Right ventricle myocardium inferior (tissue), 1 donor: Measurements from ENCODE around the gene CUEDC2. TPM values are rescaled to one million over a fixed set of nuclear protein-coding genes. Genes with fewer than 3 reads are reported as not detected.
A peak's percentile ranks its signal among the peaks of the same experiment; 100 is the strongest.

Experiments used
- ATAC-seq: fragments of 200-7000 bp; cut with Tn5 transposase; one replicate; pipeline ENCODE4 v1.9.1; 2020; ENCODE audit warnings: mild to moderate bottlenecking, moderate library complexity
- DNase-seq: peaks from one replicate; pipeline ENCODE4 v3.0.0; 2021; ENCODE audit errors: missing footprints
- intact Hi-C: fragments of 100-400 bp; cut with DNase I; formaldehyde crosslinking; loops from one replicate; pipeline ENCODE4 v1.11.0; 2022
- microRNA-seq: library from miRNA; unstranded; fragments of <30 nt; microRNA quantifications from one replicate; pipeline ENCODE4 v1.2.0, GENCODE V29; 2020
- total RNA-seq: library from RNA; stranded (reverse); fragmentation: NEBNext Ultra II Directional; extraction: Animal tissue kit (Norgen Biotek cat#: 25700); gene quantifications from one replicate; pipeline ENCODE4 v1.2.1, GENCODE V29; 2021
- donor health status: DM: no; HTN: yes; CAD: no; lungs with severe emphysema.

CUEDC2 gene
- total RNA-seq, 1 donor from 2014 or later, result 84.5 TPM

DNA sequence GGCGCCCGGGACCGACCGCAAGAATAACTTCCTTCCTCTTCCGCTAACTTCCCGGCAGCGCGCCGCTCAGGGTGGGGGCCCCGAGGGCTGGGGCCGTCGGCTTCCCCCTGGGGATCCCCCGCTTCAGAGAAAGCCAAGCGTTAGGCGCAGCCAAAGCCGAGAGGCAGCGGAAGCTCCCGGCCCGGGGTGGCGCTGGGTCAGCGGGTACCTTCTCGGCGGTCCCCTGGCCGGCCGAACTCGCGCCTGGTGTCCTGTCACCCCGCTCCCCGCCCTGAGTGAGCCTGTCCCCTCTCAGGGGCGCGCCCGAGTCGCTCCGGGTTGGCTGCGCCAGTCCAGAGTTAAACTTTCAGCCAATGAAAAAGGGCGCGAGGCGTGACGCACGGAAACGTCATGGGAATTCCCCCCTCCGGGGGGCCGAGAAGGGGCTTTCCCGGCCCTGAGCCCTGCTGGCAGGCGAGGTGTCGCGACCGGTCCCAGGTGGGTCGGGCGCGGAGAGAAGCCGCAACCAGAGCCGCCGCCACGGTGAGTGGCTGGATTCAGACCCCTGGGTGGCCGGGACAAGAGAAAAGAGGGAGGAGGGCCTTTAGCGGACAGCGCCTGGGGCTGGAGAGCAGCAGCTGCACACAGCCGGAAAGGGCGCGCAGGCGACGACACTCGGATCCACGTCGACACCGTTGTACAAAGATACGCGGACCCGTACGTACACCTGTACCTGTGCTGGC lies 38.1 kb downstream of the CUEDC2 start:
- peak; percentile 98 for DNase-seq
- intact Hi-C loops, result loop anchor here (1.0 to 2.0 kb wide), 4 partner anchors 27 to 242 kb away; partner anchors contain the start of genes FBXL15 and NOLC1
- peak; percentile 94 for ATAC-seq

DNA sequence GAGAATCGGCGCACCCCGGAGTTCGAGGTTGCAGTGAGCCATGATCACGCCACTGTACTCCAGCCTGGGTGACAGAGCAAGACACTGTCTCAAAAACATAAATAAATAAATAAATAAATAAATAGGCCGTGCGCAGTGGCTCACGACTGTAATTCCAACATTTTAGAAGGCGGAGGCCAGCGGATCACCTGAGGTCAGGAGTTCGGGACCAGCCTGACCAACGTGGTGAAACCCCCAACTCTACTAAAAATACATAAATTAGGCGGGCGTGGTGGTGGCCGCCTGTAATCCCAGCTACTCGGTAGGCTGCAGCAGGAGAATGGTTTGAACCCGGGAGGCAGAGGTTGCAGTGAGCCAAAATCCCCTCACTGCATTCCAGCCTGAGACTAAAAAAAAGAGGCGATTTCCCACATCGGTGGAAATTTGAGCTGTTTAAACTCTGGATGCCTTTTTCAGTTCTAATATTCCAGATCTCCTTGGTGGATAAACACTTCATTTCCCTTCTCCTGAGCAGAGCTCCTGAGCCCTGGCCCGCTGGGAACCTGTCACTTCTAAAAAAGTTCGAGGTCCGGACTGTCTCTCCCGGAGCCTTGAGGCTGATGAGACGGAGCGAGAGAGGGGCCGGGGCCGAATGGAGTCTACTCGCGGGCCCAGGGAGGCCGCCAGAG lies 38.8 kb downstream of the CUEDC2 start:
- DNase-seq (no peak), ATAC-seq (no peak)
- intact Hi-C loops, result loop anchor here (1.0 to 2.0 kb wide), 4 partner anchors 27 to 241 kb away; partner anchors contain the start of genes FBXL15 and NOLC1

DNA sequence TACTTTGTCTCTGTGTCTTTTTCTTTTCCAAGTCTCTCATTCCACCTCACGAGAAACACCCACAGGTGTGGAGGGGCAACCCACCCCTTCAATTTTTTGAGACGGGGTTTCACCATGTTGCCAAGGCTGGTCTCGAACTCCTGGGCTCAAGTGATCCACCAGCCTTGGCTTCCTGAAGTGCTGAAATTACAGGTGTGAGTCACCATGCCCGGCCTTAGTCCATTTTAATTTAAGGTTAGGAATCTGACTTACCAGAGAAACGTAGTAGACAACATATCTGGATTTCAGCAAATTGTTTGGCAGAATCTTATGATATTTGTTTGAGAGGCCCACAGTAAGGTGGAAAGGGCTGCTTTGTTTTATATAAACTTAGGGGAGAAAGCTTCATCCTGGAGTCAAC lies 40.1 kb downstream of the CUEDC2 start:
- intact Hi-C loops, result no loop called here
- no peak for DNase-seq
- ATAC-seq, result no peak

DNA sequence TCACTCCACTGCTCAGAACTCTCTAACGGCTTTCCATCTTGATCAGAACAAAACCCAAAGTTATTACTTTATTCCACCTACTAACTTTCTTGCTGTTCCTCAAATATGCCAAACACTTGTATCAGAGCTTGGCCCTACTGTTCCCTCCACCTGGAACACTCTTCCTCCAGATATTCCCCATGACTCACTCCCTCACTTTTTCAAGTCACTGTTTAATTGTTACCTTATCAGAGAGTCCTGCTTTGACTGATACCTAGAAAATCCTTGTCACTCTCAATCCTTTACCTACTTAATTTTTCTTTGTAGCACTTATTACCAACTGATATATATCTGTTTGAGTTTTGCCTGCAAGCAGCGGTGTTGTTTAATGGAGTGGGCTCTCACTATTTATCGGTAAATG lies 42.5 kb downstream of the CUEDC2 start:
- ATAC-seq, result no peak
- intact Hi-C loops, result no loop called here
- no peak for DNase-seq

DNA sequence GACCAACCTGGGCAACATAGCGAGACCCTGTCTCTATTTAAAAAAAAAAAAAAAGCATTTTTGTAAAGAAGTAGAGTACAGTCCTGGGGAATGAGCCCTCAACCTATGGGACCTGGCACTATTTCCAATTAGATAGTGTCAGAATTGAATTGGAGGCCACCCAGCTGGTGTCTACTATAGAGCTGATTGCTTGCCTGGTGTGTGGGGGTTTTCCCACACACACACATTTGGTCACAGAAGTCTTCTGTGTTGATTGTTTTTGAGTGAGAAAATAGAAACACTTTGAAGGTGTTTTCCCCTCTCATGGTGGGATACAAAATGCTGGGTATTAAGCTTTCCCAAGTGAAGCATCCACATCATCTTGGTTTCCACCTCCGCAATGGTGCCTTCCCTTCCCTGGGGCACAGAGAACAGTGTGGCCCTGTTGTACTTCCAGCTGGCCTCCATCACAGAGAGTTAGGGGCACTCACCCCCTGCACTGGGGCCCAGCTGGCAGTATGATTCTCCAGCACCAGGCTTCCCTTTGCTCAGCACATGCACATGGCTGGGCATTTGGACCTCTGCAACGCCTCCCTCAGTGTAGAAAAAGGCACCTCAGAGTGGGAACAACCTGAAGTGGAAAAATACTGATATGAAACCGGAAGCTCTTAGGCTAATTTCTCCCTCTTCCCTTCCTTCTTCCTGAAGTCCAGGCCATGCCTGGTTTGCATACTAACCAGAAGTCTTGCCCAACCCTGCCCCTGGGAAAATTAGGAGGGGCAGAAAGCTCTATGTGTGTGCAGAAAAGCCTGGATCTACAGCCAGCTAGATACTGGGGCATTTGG lies 47.6 kb downstream of the CUEDC2 start:
- intact Hi-C loops, result no loop called here
- ATAC-seq (peak; percentile 72), DNase-seq (no peak)

DNA sequence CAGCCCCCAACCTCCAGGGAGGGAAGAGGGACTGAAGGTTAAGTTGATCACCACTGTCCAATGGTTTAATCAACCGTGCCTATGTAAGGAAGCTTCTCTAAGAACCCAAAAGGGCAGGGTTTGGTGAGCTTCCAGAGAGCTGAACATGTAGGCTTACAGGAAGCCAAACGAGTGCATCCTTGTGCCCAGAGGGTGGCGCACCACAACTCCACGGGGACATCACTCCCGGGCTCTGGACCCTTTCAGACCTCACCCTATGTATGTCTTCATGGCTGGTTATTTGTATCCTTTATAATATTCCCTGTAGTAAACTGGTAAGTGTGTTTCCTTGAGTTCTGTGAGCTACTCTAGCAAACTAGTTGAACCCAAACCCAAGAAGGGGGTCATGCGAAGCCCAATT lies 48.3 kb downstream of the CUEDC2 start:
- DNase-seq (no peak), ATAC-seq (no peak)
- intact Hi-C loops, result no loop called here

DNA sequence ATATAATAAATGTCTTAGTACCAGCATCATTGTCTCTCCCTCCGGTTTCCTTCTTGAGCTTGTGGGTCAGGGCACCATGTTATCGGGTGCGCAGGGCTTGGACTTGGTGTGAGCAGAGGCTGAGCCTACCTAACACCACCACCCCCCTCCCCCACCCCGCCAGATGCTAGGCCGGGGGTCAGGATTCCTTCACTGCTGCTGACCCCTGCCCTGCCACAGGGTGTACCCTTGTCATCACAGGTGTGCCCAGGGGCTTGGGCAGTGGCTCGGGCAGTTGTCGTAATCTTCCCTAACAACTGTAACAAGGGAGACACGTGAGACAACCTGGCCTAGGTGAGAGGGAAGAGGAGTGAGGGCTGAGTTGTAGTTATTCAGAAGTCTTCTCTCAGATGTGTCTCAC lies 49.5 kb downstream of the CUEDC2 start:
- ATAC-seq (no peak), DNase-seq (no peak)
- intact Hi-C loops, result no loop called here

DNA sequence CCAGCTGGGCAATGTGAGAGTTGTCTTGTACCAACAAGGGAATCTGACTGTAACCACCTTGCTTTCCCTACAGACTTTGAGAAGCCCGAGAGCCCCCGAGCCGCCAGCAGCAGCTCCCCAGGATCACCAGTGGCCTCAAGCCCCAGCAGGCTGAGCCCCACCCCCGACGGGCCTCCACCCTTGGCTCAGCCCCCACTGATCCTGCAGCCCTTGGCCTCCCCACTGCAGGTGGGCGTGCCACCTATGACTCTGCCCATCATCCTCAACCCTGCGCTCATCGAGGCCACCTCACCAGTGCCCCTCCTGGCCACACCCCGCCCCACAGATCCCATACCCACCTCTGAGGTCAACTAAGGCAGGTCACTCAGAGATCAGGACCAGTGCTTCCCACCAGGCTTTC lies 50.4 kb downstream of the CUEDC2 start:
- intact Hi-C loops, result no loop called here
- no peak for ATAC-seq
- DNase-seq, result peak; percentile 60

DNA sequence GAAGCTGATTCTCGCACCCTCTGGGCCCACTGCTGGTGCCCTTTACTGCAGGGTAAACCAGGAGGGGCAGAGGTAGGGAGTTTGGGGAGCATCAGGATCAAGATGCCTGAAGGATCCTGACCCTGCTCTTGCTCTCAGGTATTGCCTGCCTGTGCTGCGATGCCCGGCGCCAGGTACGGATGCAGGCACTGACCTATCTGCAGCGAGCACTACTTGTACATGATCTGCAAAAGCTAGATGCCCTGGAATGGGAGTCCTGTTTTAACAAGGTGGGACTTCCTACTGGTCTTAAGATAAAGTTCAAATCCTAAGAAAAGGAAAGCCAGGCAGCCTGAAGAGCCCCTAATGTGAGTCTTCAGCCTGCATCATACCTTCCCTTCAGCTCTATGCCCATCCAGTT lies 53.0 kb downstream of the CUEDC2 start:
- no peak for DNase-seq
- intact Hi-C loops, result no loop called here
- no peak for ATAC-seq

DNA sequence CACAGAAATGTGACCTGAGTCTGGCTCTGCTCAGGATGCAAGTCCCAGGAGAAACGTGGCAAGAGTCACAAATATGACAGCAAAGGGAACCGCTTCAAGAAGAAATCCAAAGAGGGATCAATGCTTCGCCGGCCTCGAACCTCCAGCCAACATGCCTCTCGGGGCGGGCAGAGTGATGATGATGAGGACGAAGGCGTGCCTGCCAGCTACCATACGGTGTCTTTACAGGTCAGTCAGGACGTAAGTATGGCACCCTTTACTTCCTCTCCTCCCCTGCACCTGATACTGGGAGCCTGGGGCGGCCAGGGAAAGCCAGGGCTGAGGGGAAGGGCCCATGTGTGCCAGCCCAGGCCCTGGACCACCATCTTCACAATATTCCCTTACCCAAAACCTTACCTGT lies 55.5 kb downstream of the CUEDC2 start:
- DNase-seq (no peak), ATAC-seq (no peak)
- intact Hi-C loops, result no loop called here

DNA sequence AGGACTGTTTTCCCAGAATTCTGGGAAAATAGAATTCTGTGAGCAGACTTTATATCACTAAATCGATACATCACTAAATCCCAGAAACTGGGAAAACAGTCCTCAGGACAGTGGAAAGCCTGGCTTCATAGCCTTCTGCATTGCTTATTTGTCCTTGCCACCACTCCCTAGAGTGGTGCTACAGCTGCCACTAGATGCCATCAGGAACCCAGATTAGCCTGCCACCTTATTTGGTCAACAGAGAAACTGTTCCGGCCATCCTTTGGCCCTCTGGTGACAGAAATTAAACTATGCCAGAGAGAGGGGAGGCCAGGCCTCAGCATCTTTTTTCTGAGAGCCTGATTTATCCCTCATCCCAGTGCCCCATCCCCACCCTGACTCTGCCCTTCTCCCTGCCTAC lies 56.5 kb downstream of the CUEDC2 start:
- no peak for DNase-seq
- ATAC-seq, result no peak
- intact Hi-C loops, result no loop called here

DNA sequence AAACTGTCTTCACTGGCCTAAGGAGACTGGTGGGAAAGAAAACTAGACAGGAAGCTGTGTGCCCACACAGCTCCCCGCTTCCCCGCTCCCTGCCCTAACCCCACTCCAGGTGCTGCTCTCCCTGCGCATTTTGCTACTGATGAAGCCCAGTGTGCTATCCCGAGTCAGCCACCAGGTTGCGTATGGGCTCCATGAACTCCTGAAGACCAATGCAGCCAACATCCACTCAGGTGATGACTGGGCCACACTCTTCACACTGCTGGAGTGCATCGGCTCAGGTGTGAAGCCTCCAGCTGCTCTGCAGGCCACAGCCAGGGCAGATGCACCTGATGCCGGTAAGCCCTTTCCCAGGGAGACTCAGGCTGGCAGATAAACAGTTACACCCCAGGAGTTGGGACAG lies 57.1 kb downstream of the CUEDC2 start:
- peak; percentile 7 for ATAC-seq
- intact Hi-C loops, result no loop called here
- DNase-seq, result no peak

Small RNA genes lying within 50 kb of the gene (microRNA-seq; reads per million reads assigned to microRNA genes)
- gene MIR146B, result 250 reads per million, percentile 63 among the genes with 10 or more reads in this experiment

Other genes starting within 250 kb of the CUEDC2 start
- not detected for gene ELOVL3, start 206.3 kb downstream of the CUEDC2 start, total RNA-seq
- 1.8 TPM for gene PITX3, start 191.1 kb downstream of the CUEDC2 start, total RNA-seq
- gene GBF1, start 187.0 kb downstream of the CUEDC2 start, total RNA-seq, result 44.0 TPM
- 15.1 TPM for gene NFKB2, start 36.9 kb downstream of the CUEDC2 start, total RNA-seq
- gene PSD, start 13.8 kb downstream of the CUEDC2 start, total RNA-seq, result 0.49 TPM
- 8.4 TPM for gene FBXL15, start 11.7 kb downstream of the CUEDC2 start, total RNA-seq
- gene C10orf95, start 19.0 kb upstream of the CUEDC2 start, total RNA-seq, result not detected
- gene ACTR1A, start 70.1 kb upstream of the CUEDC2 start, total RNA-seq, result 101 TPM
- gene SUFU, start 71.4 kb upstream of the CUEDC2 start, total RNA-seq, result 7.8 TPM
- gene TRIM8, start 211.9 kb upstream of the CUEDC2 start, total RNA-seq, result 109 TPM